GM18519 (cell line): Measurements from ENCODE around the gene ATXN7L1.
"Not testable (repeated sequence)": the region's sequence is repeated elsewhere in the genome, so short reads cannot be mapped to it uniquely, and the experiment has no call there.

ENCODE experiments used
- ATAC-seq: cut with Tn5 transposase; IDR thresholded peaks from one replicate; pipeline ENCODE4 v1.9.1; 2021; ENCODE audit warnings: mild to moderate bottlenecking, moderate library complexity; ENCODE audit not compliant: unreplicated experiment, low FRiP score

ATXN7L1 gene

DNA sequence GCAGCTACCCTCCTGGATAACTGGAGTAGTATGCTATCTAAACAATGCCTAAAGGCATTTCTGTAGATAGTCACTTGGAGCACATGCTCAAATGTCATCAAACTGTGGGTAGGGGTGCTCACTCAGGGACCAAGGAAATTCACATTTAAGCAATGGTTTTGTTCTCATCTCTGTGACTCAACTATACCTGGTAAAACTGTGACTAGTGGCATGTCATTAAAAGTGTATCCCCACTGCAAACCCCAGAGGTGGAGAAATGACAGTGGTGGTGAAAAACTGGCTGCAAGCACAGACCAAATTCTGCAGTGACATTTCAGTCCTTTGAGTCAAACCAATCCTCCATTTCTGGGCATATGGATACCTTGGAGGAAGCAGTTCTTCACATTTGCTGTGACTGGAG is 160.9 kb downstream of the ATXN7L1 start:
- no peak for ATAC-seq

DNA sequence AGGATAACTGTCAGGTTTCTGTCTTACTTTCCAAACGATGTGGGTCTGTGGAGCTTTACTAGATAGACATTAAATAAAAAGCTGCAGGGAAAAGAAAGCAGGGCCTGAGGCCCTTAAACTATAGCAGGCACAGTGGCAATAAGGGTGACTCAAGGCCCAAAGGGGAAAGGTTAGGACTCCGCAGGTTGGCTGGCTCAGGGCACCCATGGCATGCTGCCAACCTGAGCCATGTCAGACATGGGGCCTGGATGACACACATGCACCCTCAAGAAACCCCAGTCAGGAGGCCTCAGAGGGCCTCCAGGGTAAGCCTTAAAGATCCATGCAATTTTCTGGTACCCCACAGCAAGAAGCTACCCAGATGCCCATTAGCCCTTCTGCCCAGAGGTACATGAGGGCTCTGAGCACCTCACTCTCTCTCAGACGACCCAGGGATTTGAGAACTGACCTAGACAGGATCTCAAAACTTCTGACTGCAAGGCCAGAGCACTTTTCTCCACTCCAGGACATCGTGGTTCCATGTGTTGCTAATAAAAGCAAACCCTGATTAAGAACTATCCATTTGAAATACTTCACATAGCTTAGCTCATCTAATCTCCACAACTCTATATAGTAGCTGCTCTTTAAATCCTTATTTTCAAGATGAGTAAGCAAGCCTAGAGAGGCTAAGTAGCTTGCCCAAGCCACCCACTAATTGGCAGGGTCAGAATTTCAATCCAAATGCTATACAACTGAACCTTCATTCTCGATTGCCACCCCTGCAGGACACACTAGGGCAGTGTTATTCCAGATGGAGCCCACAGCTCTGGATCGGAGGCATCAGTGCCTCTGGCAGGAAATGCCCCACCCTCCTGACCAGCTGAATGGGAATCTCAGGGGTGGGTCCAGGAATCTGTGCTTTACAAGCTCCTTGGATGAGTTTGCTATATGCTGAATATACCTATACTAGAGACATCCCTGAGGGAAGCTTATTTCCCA is 162.6 kb downstream of the ATXN7L1 start:
- no peak for ATAC-seq

DNA sequence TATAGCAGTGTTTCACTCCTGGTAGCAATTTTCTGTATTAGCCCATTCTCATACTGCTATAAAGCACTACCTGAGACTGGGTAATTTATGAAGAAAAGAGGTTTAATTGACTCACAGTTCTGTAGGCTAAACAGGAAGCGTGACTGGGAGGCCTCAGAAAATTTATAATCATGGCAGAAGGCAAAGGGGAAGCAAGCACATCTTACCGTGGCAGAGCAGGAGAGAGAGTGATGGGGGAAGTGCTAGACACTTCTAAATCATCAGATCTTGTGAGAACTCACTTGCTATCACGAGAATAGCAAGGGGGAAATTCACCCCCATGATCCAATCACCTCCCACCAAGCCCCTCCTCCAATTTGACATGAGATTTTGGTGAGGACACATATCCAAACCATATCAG is 163.5 kb downstream of the ATXN7L1 start:
- no peak for ATAC-seq

DNA sequence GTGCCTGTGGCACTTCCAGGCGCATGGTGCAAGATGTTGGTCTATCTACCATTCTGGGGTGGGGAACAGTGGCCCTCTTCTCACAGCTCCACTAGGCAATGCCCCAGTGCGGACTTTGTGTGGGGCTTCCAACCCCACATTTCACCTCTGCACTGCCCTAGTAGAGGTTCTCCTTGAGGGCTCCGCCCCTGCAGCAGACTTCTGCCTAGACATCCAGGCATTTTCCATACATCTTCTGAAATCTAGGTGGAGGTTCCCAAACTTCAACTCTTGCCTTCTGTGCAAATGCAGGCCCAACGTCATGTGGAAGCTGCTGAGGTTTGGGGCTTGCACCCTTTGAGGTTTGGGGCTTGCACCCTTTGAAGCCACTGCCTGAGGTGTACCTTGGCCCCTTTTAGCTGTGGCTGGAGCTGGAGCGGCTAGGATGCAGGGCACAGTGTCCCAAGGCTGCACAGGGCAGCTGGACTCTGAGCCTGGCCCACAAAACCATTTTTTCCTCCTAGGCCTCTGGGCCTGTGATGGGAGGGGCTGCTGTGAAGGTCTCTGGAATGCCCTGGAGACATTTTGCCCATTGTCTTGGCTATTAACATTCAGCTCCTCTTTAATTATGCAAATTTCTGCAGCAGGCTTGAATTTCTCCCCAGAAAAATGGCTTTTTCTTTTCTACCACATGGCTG is 164.5 kb downstream of the ATXN7L1 start:
- ATAC-seq = no peak

DNA sequence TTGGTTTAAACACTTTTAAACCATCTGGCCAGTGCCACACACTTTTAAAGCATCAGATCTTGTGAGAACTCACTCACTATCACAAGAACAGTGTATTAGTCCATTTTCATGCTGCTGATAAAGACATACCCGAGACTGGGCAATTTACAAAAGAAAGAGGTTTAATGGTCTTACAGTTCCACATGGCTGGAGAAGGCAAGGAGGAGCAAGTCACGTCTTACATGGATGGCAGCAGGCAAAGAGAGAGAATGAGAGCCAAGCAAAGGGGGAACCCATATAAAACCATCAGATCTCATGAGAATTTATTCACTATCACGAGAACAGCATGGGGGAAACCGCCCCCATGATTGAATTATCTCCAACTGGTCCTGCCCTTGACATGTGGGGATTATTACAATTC is 165.7 kb downstream of the ATXN7L1 start:
- not testable (repeated sequence) for ATAC-seq

DNA sequence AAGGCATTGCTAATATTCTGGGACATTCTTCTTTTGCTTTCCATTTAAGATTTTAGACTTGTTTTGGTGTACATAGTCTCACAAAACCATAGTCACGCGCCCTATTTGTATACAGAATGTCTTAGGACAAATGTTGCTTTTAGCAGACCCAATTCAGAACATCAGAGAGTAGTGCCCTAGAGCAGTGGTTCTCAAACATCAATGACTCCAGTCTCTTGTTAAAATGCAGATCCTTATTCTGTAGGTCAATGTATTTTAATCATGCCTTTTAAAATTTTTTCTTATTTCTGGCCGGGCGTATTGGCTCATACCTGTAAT is 167.7 kb downstream of the ATXN7L1 start:
- ATAC-seq = no peak

DNA sequence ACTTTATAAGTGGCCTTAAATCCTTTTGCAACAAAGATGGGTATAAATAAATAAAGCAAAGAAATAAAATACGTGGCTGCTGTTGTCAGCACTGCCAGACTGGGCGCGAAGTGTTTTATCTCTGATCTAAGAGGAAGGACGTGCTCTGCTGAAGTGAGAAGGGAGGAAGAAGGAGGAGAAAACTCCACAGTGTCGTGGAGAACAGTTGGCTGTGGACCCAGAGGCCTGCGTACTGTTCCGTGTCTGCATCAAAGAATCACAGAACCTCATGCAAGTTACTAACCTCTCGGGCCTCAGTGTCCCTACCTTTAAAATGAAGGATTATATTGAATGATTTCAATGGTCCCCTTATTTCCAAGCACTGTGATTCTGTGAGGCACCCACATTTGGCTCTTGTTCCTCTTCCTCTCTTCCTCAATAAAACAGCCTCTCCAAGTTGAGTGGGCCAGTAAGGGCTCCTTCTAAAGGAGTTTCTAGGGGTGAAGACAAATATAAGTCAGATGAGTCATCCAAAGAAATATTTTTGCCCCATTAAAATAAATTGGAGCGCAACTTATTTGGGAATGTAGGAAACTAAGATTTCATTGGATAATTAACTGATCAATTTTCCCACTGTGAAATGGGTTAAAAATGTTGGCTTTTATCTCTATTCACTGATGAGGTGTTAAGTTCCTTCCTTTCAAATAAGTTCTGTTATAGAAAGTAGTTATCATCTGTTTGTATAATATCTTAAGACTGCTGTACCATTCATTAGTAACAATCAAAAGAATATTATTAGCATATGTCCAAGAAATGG is 168.2 kb downstream of the ATXN7L1 start:
- ATAC-seq = no peak

DNA sequence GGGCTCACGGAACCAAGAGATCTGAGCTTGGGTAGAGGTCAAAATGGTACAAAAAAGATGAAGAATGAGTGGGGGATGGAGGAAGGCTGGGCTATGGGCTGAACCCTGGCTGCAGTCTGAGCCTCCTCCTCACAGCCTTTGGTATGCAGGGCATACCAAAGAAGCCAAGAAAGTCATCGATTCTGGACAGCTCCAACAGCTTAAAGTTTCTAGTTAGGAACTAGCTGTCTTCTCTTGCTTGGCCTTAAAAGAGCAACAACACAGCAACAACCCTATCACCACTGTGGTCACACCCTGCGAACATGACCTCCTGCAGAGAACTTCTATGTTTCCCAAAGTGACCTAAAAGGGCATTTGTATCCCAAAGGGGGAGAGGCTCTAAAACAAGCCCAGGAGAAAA is 169.0 kb downstream of the ATXN7L1 start:
- no peak for ATAC-seq

DNA sequence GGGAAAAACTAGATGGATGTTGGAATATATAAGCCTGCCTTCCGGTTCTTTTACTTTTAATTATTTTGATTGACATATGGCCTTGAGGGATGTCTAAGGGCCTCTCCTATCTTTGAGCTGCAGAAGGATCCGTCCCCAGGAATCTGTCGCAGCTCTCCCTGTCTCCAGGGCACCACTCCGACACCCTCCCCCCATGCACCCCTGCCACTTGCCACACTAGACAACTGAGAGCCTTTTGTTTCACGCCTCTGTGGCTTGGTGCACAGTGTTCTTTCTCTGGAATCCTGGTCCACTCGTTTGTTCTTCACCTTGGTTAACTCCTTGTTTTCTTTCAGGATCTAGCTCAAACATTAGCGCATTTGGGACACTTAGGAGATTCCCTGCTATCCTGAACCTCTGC is 171.0 kb downstream of the ATXN7L1 start:
- no peak for ATAC-seq

DNA sequence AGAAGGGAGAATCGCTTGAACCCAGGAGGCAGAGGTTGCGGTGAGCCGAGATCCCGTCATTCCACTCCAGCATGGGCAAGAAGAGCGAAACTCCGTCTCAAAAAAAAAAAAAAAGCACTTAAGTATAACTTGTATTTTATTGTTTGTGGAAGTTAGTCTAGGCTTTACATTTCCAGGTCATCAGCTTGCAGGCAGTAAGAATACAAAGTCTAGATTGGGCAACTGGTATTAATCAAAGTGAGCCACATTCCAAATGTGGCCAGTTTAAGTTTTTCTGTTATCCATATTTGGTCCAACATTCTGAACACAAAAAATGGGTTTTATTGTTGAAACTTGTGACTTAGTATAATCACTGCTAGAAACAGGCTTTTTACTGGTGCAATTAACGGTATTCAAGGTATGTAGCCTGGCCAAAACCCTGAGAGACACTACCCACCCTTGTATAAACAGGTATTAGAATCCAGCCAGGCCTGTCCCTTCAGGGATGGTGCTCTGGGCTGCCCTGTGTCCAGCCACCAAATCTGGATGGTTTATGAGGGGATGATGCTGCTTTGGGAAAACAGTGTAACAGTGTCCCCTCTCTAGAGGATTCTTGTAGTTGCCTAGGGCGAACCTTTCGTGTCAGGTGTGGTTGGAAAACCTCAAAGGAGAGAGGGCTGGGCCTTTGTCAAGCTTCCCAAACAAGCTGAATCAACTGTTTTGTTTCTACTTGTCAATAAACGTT is 173.0 kb downstream of the ATXN7L1 start:
- ATAC-seq = no peak

DNA sequence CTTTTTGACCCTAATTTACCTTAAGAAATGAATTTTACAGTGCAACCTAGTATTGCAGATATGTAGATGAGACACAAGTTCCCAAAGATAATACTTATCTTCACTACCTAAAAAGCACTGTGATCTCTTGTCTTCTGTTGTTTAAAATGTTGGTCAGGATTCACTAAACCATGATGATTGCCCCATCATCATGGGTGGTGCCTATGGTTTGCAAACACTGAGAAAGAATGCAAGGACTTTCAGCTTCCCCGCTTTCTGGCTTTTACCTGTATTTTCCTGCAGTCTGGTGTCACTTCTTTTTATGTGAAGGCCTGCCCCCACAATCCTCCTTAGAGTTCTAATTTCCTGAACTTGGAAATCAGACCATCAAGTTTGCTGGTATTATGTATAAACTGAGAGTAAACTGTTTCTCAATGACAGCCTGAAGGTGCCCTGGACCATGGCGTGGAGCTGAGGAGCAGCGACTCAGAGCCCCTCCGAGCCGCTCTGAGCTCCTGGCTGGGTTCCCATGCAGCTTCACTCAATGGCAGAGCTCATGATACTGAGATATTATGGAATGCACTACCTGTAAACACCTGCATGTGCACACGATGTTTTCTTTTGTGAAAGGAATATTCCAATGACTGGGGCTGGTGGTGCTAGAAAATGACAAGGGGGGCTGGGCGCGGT is 176.7 kb downstream of the ATXN7L1 start:
- ATAC-seq = no peak

DNA sequence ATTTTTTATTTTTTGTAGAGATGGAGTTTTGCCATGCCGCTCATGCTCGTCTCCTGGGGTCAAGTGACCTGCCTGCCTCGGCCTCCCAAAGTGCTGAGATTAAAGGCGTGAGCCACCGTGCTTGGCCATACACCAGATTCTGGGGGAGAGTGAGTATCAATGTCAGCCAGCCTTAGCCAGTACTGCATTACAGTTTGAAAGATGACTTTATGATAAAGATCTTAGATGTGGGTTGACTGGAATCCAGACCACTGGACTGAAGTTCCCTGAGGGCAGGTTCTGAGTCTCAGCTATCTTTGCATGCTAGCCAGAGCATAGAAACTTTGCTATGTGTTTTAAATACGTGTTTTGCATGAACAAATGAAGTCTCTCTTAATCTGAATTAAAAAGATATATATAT is 177.9 kb downstream of the ATXN7L1 start:
- ATAC-seq = no peak

DNA sequence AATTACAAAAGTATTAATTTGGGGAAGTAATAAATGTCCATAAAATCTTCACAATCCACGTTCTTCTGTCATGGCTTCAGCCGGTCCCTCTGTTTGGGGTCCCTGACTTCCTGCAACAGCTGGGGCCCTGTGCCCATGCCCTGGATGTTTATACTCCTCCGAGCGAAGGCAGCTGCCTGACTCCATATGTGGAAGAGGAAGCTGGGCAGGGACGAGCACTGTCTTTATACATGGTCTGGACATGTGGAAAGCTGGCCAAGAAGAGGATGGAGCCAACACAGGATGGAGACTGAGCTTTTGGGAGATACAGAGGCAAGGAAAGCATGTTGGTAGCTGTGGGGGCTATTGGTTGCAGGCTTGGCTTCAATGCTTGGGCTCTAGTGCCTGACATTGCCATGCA is 178.6 kb downstream of the ATXN7L1 start:
- ATAC-seq = no peak

DNA sequence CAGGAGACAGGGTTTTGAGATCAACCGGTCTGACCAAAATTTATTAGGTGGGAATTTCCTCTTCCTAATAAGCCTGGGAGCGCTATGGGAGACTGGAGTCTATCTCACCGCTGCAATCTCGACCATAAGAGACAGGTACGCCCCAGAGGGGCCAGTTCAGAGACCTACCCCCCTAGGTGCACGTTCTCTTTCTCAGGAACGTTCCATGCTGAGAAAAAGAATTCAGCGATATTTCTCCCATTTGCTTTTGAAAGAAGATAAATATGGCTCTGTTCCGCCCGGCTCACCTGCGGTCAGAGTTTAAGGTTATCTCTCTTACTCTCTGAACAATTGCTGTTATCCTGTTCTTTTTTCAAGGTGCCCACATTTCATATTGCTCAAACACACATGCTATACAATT is 179.2 kb downstream of the ATXN7L1 start:
- ATAC-seq = not testable (repeated sequence)

DNA sequence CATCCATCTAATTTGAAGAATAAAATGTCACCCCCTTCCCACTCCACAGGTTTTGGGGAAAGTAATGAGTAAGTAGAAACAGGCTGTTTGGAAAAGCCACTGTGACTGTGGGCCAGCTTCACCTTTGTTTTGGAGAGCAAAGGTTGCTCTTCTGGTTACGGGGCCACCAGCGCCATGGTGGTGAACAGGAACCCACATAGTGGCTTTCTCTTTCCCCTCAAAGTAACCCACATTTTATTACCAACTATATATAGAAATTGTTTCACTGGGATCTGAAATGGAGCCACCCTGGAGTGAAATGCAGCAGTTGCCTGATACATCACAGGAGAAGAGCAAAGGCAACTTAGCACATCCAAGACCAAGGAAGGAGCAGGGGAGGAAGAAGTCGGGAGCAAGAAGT is 182.8 kb downstream of the ATXN7L1 start:
- ATAC-seq = no peak

DNA sequence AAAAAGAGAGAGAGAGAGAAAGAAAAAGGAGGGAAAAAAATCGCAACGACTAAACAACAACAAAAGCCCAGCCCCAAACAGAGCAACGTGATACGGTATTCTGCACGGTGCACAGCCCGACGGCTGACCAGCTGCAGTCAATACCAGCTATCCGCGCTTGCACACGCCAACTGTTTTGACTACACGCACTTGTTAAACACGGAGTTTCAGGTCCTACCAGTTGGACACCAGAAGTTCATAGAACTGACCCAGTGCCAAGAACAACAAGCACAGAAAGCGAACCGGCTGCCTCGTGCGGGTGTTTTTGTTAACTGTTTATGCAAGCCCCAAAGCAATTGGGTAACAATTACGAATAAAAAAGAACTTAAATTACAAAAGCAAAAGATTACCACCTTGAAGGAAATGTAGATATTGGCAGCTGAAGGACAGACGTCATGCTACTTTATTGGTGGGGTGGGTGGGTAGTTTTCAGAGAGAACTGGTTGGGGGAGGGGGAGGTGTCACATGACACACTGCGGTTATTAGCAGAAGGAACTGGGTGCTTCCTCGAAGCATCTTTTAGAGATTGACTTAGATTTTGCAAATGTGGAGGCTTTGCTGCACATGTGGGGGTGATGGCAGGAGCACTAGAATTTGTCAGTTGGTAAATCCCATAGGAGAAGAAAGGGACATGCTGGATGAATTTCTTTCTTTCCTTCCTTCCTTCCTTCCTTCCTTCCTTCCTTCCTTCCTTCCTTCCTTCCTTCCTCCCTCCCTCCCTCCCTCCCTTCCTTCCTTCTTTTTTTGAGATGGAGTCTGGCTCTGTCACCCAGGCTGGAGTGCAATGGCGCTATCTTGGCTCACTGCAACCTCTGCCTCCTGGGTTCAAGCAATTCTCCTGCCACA is 184.5 kb downstream of the ATXN7L1 start:
- ATAC-seq = no peak

DNA sequence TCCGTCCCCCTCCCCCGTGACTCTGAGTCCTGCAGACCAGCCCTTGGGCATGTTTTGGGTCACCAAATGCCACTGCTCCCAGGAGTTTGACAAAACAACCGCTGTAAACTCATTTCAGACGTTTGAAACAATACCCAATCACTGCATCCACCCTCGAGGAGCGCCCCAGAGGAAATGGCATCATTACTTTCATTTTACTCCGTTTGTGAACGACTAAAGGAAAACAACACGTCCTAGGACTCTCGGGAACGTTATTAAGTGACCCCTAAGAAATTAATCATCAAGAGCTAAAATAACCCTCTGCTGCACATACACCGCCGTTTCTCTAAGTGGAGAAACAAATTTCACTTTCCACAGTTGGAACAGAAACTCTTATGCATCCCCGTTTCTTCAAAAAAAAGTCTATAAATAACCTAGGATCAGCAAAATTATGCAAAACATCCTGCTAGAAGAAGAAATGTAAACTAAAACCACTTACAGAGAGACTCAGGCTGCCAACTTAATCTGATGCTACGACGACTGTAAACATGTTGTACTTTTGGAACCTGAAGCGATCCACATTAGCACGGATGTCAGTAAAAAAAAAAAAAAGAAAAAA is 185.2 kb downstream of the ATXN7L1 start:
- ATAC-seq = no peak

DNA sequence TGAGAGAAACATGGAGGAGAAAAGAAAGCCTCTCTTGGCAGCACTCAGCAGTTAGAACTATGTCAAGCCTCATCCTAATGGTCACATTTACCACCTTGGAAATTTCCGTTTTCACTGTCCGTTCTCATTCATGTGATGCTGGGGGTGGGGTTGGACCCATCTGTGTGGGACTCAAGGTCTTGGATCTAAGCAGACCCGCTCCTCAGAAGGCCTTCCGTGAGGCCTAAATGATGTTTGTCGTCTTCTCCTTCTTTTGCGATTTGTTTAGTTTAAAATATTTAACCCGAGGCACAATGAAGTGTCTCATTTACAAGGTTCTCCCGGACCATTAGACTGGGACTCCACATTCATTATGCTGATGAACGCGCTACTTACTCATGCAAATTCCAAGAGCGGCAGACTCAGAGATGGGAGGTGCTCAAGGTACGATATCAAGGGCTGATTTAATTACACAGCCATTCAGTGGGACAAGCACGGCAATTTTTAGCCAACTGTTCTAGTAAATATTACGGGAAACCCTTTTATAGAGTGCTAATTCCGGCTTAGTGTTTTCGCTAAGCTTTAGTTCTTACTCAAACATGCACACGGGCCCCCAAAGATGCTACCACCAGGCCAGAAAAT is 186.0 kb downstream of the ATXN7L1 start:
- no peak for ATAC-seq
